Measurements from ENCODE around the gene CCDC177.

Gene CCDC177

DNA sequence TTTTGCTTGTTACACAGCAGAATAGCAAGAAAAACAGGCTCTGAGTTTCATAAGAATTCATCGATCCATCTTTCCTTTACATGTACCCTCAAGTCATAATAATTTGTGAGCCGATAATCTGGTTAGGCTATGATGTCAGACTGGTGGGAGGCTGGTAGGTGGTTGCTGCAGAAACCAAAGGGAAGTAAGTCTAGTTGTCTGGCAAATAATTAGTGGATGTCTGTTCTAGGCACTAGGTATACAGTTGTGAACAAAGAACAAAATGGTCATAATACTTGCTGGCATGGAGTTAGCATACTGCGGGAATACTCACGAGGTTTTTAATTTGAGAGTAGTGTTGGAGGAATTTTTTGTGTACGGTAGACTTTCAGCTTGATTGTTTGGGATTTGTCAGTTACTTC is 45.5 kb upstream of the CCDC177 start:
- peaks cover 40% of the 10 kb centered on the region; the same call in 1 of the 2 replicates for H3K36me3 ChIP-seq (ENCODE audit: insufficient read depth, low read length)
- H3K9me2 ChIP-seq (ENCODE audit: low read depth, low read length), result no peaks in the 10 kb centered on the region
- H3K9ac ChIP-seq (ENCODE audit: low read length), result peak overlapping the region; percentile 1; the same call in 1 of the 2 replicates
- TF ChIP-seq EZH2 (IDR thresholded peaks at IDR 0.05; ENCODE audit: borderline replicate concordance, low read length), result no peak
- TF ChIP-seq, protein P1, sequence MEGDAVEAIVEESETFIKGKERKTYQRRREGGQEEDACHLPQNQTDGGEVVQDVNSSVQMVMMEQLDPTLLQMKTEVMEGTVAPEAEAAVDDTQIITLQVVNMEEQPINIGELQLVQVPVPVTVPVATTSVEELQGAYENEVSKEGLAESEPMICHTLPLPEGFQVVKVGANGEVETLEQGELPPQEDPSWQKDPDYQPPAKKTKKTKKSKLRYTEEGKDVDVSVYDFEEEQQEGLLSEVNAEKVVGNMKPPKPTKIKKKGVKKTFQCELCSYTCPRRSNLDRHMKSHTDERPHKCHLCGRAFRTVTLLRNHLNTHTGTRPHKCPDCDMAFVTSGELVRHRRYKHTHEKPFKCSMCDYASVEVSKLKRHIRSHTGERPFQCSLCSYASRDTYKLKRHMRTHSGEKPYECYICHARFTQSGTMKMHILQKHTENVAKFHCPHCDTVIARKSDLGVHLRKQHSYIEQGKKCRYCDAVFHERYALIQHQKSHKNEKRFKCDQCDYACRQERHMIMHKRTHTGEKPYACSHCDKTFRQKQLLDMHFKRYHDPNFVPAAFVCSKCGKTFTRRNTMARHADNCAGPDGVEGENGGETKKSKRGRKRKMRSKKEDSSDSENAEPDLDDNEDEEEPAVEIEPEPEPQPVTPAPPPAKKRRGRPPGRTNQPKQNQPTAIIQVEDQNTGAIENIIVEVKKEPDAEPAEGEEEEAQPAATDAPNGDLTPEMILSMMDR (IDR thresholded peaks at IDR 0.05; ENCODE audit: low read length), result no peak
- no peaks in the 10 kb centered on the region for H3K9me3 ChIP-seq (ENCODE audit: low read length)
- peaks cover 3% of the 10 kb centered on the region; the same call in 1 of the 2 replicates for H3F3A ChIP-seq (ENCODE audit: insufficient read depth, low read length)
- peak overlapping the region; percentile 35; the same call in 1 of the 2 replicates for H3K4me2 ChIP-seq (ENCODE audit: low read length)
- peaks cover 96% of the 10 kb centered on the region for H3K79me2 ChIP-seq (ENCODE audit: insufficient read depth, low read length)
- H3K27ac ChIP-seq (ENCODE audit: low read depth, low read length, poor library complexity, severe bottlenecking), result peak overlapping the region; percentile 99
- no peaks in the 10 kb centered on the region for H3K27me3 ChIP-seq (ENCODE audit: insufficient read depth, low read length)
- H3K4me1 ChIP-seq (ENCODE audit: insufficient read depth, low read length, severe bottlenecking), result peaks cover 96% of the 10 kb centered on the region
- no peaks in the 10 kb centered on the region for H4K20me1 ChIP-seq (ENCODE audit: insufficient read depth, low read length)
- no peak overlapping the region for H2AFZ ChIP-seq (ENCODE audit: low read length)
- peak overlapping the region; percentile 17 for H3K4me3 ChIP-seq (ENCODE audit: low read depth, low read length, poor library complexity, severe bottlenecking)

DNA sequence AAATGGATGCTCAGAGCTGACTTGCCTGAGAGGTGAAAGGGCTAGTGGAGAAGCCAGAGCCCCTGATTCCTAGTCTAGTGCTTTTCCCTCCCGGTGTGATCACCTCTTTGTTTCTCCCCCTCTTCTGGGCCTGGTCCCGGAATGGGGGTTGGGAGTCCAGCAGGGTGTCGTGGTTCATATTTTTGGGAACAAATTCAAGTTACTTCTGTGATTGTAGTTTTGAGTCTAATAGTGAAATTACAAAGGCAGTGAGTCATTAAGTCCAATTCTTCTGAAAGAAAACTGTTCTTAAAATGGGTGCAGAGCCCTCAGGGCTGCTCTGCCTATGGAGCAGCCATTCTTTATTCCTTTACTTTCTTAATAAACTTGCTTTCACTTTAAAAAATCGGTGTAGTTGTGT is 44.3 kb upstream of the CCDC177 start:
- Histone ChIP-seq H4K20me1 (ENCODE audit: insufficient read depth, low read length) (no peaks in the 10 kb centered on the region), H3K4me3 (ENCODE audit: low read depth, low read length, poor library complexity, severe bottlenecking) (no peak overlapping the region), H3F3A (ENCODE audit: insufficient read depth, low read length) (peaks cover 12% of the 10 kb centered on the region), H3K36me3 (ENCODE audit: insufficient read depth, low read length) (peaks cover 40% of the 10 kb centered on the region; the same call in 1 of the 2 replicates), H3K9me2 (ENCODE audit: low read depth, low read length) (no peaks in the 10 kb centered on the region), H3K79me2 (ENCODE audit: insufficient read depth, low read length) (peaks cover 84% of the 10 kb centered on the region), H3K4me2 (ENCODE audit: low read length) (peak overlapping the region; percentile 99; the same call in 1 of the 2 replicates), H3K27ac (ENCODE audit: low read depth, low read length, poor library complexity, severe bottlenecking) (peak overlapping the region; percentile 99), H2AFZ (ENCODE audit: low read length) (no peak overlapping the region), H3K4me1 (ENCODE audit: insufficient read depth, low read length, severe bottlenecking) (peaks cover 96% of the 10 kb centered on the region), H3K9me3 (ENCODE audit: low read length) (no peaks in the 10 kb centered on the region), H3K9ac (ENCODE audit: low read length) (no peak overlapping the region), H3K27me3 (ENCODE audit: insufficient read depth, low read length) (no peaks in the 10 kb centered on the region)
- no peak for TF ChIP-seq EZH2 (IDR thresholded peaks at IDR 0.05; ENCODE audit: borderline replicate concordance, low read length)
- TF ChIP-seq, protein P1 (IDR thresholded peaks at IDR 0.05; ENCODE audit: low read length), result no peak

GRCh38 chr14:69617796-69618195 is 43.1 kb upstream of the CCDC177 start:
- Histone ChIP-seq H3K9ac (ENCODE audit: low read length) (peak overlapping the region; percentile 72; the same call in 1 of the 2 replicates), H3K27ac (ENCODE audit: low read depth, low read length, poor library complexity, severe bottlenecking) (peak overlapping the region; percentile 99), H3K79me2 (ENCODE audit: insufficient read depth, low read length) (peaks cover 80% of the 10 kb centered on the region)

More at GRCh38 chr14:69617796-69618195, 43.1 kb upstream of the CCDC177 start:
- peaks cover 96% of the 10 kb centered on the region for H3K4me1 ChIP-seq (ENCODE audit: insufficient read depth, low read length, severe bottlenecking)
- no peaks in the 10 kb centered on the region for H3K9me3 ChIP-seq (ENCODE audit: low read length)
- TF ChIP-seq, protein P1 (IDR thresholded peaks at IDR 0.05; ENCODE audit: low read length), result no peak
- no peak for TF ChIP-seq EZH2 (IDR thresholded peaks at IDR 0.05; ENCODE audit: borderline replicate concordance, low read length)
- H4K20me1 ChIP-seq (ENCODE audit: insufficient read depth, low read length), result no peaks in the 10 kb centered on the region
- no peak overlapping the region for H2AFZ ChIP-seq (ENCODE audit: low read length)
- peak overlapping the region; percentile 99 for H3K4me2 ChIP-seq (ENCODE audit: low read length)
- no peaks in the 10 kb centered on the region for H3K9me2 ChIP-seq (ENCODE audit: low read depth, low read length)
- peaks cover 46% of the 10 kb centered on the region; the same call in 1 of the 2 replicates for H3K36me3 ChIP-seq (ENCODE audit: insufficient read depth, low read length)
- peaks cover 23% of the 10 kb centered on the region for H3F3A ChIP-seq (ENCODE audit: insufficient read depth, low read length)
- peak overlapping the region; percentile 97 for H3K4me3 ChIP-seq (ENCODE audit: low read depth, low read length, poor library complexity, severe bottlenecking)
- no peaks in the 10 kb centered on the region for H3K27me3 ChIP-seq (ENCODE audit: insufficient read depth, low read length)
